ENCODE measurements around the gene NCAN.

GRCh38 chr19:19261350-19262189 is 49.8 kb downstream of the NCAN start:
- TF ChIP-seq CTCF (IDR thresholded peaks at IDR 0.05) (no peak), ZNF302 (CRISPR knock-in tag; IDR thresholded peaks at IDR 0.05) (no peak)
